Natural killer cell (primary cell): ENCODE data around the gene GPR152. TPM values are rescaled to one million over a fixed set of nuclear protein-coding genes. Genes with fewer than 3 reads are reported as not detected.

Source experiments
- ATAC-seq, 3 donors: fragments of 150-1000 bp in 2 of 3; fragments of 200-7000 bp in 1 of 3; cut with Tn5 transposase; 1 replicate in 1 of 3; 2 replicates in 2 of 3; pipeline ENCODE4 v1.10.0; 2021; ENCODE audit warnings: mild to moderate bottlenecking in 2 of 3, moderate library complexity in 2 of 3
- DNase-seq, 2 donors: peaks; one replicate each; pipeline versions ENCODE4 v3.0.0 to v3.0.0-alpha.2; 2013 to 2021; ENCODE audit warnings: mixed read lengths in 1 of 2
- H3K27ac ChIP-seq: one replicate; pipeline ENCODE4 v1.5.1; 2013; ENCODE audit warnings: mild to moderate bottlenecking, low read length
- H3K27me3 ChIP-seq: one replicate; pipeline ENCODE4 v1.6.1; 2013; ENCODE audit warnings: low read length; ENCODE audit not compliant: control insufficient read depth, insufficient read depth
- H3K36me3 ChIP-seq: one replicate; pipeline ENCODE4 v1.6.1; 2013; ENCODE audit warnings: low read length; ENCODE audit not compliant: control insufficient read depth, insufficient read depth
- H3K4me1 ChIP-seq: one replicate; pipeline ENCODE4 v1.6.1; 2013; ENCODE audit warnings: low read length; ENCODE audit not compliant: control insufficient read depth, insufficient read depth
- H3K4me3 ChIP-seq: one replicate; pipeline ENCODE4 v1.5.1; 2013; ENCODE audit warnings: low read length
- H3K9me3 ChIP-seq: one replicate; pipeline ENCODE4 v1.6.1; 2013; ENCODE audit warnings: low read length; ENCODE audit not compliant: control insufficient read depth, insufficient read depth
- H3K27ac Mint-ChIP-seq, 2 donors: one replicate each; pipeline ENCODE4 v1.8.0; 2022; ENCODE audit warnings: mild to moderate bottlenecking in 2 of 2, mixed read lengths in 2 of 2, moderate library complexity in 1 of 2
- H3K27me3 Mint-ChIP-seq, 2 donors: one replicate each; pipeline ENCODE4 v1.8.0; 2022; ENCODE audit warnings: low read depth in 2 of 2, mixed read lengths in 2 of 2
- H3K36me3 Mint-ChIP-seq: one replicate; pipeline ENCODE4 v1.8.0; 2022; ENCODE audit warnings: mixed read lengths
- H3K4me1 Mint-ChIP-seq, 2 donors: one replicate each; pipeline ENCODE4 v1.8.0; 2022; ENCODE audit warnings: mixed read lengths in 2 of 2
- H3K4me3 Mint-ChIP-seq: one replicate; pipeline ENCODE4 v1.8.0; 2022; ENCODE audit warnings: mild to moderate bottlenecking, moderate library complexity, mixed read lengths
- H3K9me3 Mint-ChIP-seq, 2 donors: one replicate each; pipeline ENCODE4 v1.8.0; 2022; ENCODE audit warnings: mixed read lengths in 2 of 2
- CTCF ChIP-seq: fragments of 200-600 bp; IDR thresholded peaks from one replicate; pipeline ENCODE4 v1.8.0; 2022; ENCODE audit warnings: antibody characterized with exemption
- WGBS: methylation state at CpG from one replicate; pipeline ENCODE4 v1.1.7; 2013; ENCODE audit warnings: missing lambda C conversion rate; ENCODE audit not compliant: insufficient coverage; 5-methylcytosine and 5-hydroxymethylcytosine counted together
- intact Hi-C: fragments of 100-400 bp; cut with micrococcal nuclease; formaldehyde crosslinking; loops from one replicate; pipeline ENCODE4 v1.14.2; 2022
- total RNA-seq, 4 donors: library from RNA; stranded (reverse); fragments of 120-200 nt in 1 of 4; gene quantifications; one replicate each; pipeline versions ENCODE4 v1.2.3 to v1.2.4, GENCODE V29; 2013 to 2022

GPR152 gene
- total RNA-seq, 3 donors from 2014 or later (not counting 1 experiment from before 2014, with no cell fraction given), result 0.25 TPM; not detected in 2

- Histone ChIP-seq H3K9me3 (no peaks in the 10 kb centered on the region), H3K27me3 (no peaks in the 10 kb centered on the region), H3K36me3 (peaks cover 27% of the 10 kb centered on the region), H3K4me1 (peaks cover 60% of the 10 kb centered on the region), H3K4me3 (peak overlapping the region; percentile 48), H3K27ac (peak overlapping the region; percentile 74)
- Mint-ChIP-seq H3K27me3 (no peaks in the 10 kb centered on the region), H3K36me3 (no peaks in the 10 kb centered on the region), H3K4me1 (peaks cover 55 to 62% of the 10 kb centered on the region in 2 donors), H3K4me3 (peak overlapping the region; percentile 99), H3K9me3 (no peaks in the 10 kb centered on the region), H3K27ac (peak overlapping the region; percentile 97 to 98)
- WGBS, result 15% methylated on average over 11 of the region's 11 CpGs
- peak in 1 of 3 donors; percentile 19 for ATAC-seq
- TF ChIP-seq CTCF, result no peak
- DNase-seq, result peak in 1 of 2 donors; percentile 80
- intact Hi-C loops, result loop anchor here (2.0 to 5.0 kb wide), 2 partner anchors 20 to 83 kb away; partner anchors contain the start of genes PITPNM1, PPP1CA and TBC1D10C
Observed at GRCh38 chr11:67484847-67485311, 32.4 kb upstream of the GPR152 start.

DNA sequence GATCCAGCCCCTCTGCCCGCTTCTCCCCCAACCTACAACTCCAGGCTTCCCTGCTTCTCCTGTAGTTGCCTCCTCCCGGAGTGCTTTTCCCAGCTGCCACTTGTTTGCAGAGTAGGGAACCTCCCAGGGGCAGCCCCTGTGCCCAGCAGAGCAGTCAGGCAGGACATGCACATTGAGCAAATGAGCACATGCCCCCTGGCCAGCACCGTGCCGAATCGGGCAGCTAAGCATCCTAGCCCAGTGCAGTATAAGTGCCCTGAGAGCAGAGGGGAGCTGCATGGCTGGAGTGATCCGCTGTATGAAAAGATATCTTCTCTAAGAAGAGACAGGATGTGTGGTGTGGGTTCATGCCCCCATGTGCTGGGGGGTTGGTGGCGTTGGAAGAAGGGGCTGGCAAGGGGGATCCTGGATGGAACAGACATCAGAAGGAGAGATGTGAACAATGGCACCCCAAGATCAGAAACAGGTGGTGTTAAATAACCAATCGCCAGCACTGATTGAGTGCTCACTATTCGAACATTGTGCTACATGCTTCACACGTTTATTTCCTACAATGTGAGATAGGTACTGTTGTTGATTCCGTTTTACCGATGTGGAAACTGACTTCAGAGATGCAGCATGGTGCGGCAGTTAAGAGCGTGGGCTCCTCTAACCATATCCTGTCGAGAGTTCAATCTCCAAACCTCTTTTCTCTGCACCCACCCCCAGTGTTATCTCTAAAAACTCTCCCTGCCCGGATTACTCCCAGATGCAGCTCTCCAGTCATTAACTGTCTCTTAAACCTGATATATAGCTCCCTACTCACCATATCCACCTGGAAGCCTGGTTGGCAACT, 31.5 kb upstream of the GPR152 start:
- Mint-ChIP-seq H3K27ac (peak overlapping the region; percentile 97 to 98), H3K36me3 (no peaks in the 10 kb centered on the region), H3K27me3 (no peaks in the 10 kb centered on the region), H3K4me3 (peak overlapping the region; percentile 99), H3K9me3 (no peaks in the 10 kb centered on the region), H3K4me1 (peaks cover 51 to 57% of the 10 kb centered on the region in 2 donors)
- Histone ChIP-seq H3K4me1 (peaks cover 59% of the 10 kb centered on the region), H3K27me3 (no peaks in the 10 kb centered on the region), H3K27ac (peak overlapping the region; percentile 74), H3K4me3 (peak overlapping the region; percentile 48), H3K9me3 (no peaks in the 10 kb centered on the region), H3K36me3 (peaks cover 19% of the 10 kb centered on the region)
- intact Hi-C loops, result loop anchor here (2.0 to 5.0 kb wide), 2 partner anchors 21 to 82 kb away; partner anchors contain the start of genes PITPNM1, PPP1CA and TBC1D10C
- TF ChIP-seq CTCF, result no peak
- WGBS, result 39% methylated on average over 16 of the region's 16 CpGs
- DNase-seq (peak in 1 of 2 donors; percentile 83), ATAC-seq (peak; percentile 5 to 48 (median 11))

- H3K27ac ChIP-seq, result peak within 1 kb of the TSS; percentile 74
- no peak for TF ChIP-seq CTCF
- 9% methylated on average over 60 of the region's 60 CpGs for WGBS
- no peaks in the 10 kb centered on the region for H3K27me3 ChIP-seq
- peaks cover 55% of the 10 kb centered on the region for H3K4me1 ChIP-seq
- Mint-ChIP-seq H3K4me3 (peak within 1 kb of the TSS; percentile 99), H3K27me3 (no peaks in the 10 kb centered on the region), H3K36me3 (no peaks in the 10 kb centered on the region), H3K27ac (peak within 1 kb of the TSS; percentile 97 to 98), H3K9me3 (no peaks in the 10 kb centered on the region), H3K4me1 (peaks cover 50 to 52% of the 10 kb centered on the region in 2 donors)
- no peaks in the 10 kb centered on the region for H3K9me3 ChIP-seq
- H3K36me3 ChIP-seq, result peaks cover 11% of the 10 kb centered on the region
- peak; percentile 86 to 96 (median 92) for ATAC-seq
- peak; percentile 95 to 99 for DNase-seq
- peak within 1 kb of the TSS; percentile 48 for H3K4me3 ChIP-seq
- intact Hi-C loops, result loop anchor here (1.0 to 5.0 kb wide), 2 partner anchors 14 to 81 kb away; partner anchors contain the start of genes PPP1CA, TBC1D10C and TMEM134
Observed at GRCh38 chr11:67482827-67483798, 30.6 kb upstream of the GPR152 start, which contains the start of gene AIP. Gene AIP (plus strand): TSS chr11:67483026. CDS start chr11:67483159, 133 bp downstream.
